BJ (cell line): ENCODE results near the gene HSBP1. TPM values are rescaled to one million over a fixed set of nuclear protein-coding genes. Genes with fewer than 3 reads are reported as not detected.

Experiments used
- CTCF ChIA-PET: fragments of 350-600 bp; formaldehyde crosslinking; extraction: SDS; loops from one replicate; lab custom pipeline; 2021; ENCODE audit warnings: antibody characterized with exemption, inconsistent platforms; lab: Yijun Ruan, JAX
- POLR2A ChIA-PET: fragments of 300-600 bp; sonication (Branson Sonifier 250); formaldehyde crosslinking; extraction: SDS; loops from one replicate; lab custom pipeline; 2021; ENCODE audit warnings: antibody characterized with exemption; lab: Charles Lee
- DNase-seq: peaks from one replicate; pipeline ENCODE4 v3.0.0-alpha.2; 2011; ENCODE audit warnings: low read depth
- H3K27me3 ChIP-seq: 2 replicates; pipeline ENCODE4 v1.6.0; 2011; ENCODE audit warnings: low read length; ENCODE audit not compliant: control insufficient read depth, insufficient read depth
- H3K36me3 ChIP-seq: 2 replicates; pipeline ENCODE4 v1.5.1; 2011; ENCODE audit warnings: low read length; ENCODE audit not compliant: control insufficient read depth, insufficient read depth
- H3K4me3 ChIP-seq: 2 replicates; pipeline ENCODE4 v1.5.1; 2011; ENCODE audit warnings: low read depth, mild to moderate bottlenecking, control low read depth, low read length
- polyA minus RNA-seq: library from RNA; depleted of rRNA, polyadenylated mRNA; stranded (reverse); fragments of >200 nt; gene quantifications from 2 replicates; pipeline ENCODE4 v1.2.3, GENCODE V29; 2011; rRNA and poly(A)+ RNA removed
- polyA plus RNA-seq: library from polyadenylated mRNA; depleted of rRNA; stranded (reverse); fragments of >200 nt; gene quantifications from 2 replicates; pipeline ENCODE4 v1.2.3, GENCODE V29; 2011; rRNA removed
- TF ChIP-seq, protein P1 (sequence below): IDR thresholded peaks from 2 replicates; pipeline ENCODE4 v1.5.1; 2011; ENCODE audit warnings: low read depth, mild to moderate bottlenecking, control low read depth, inconsistent platforms, low read length, moderate library complexity; ENCODE audit not compliant: insufficient read depth

HSBP1 gene
- 165 and 217 TPM in 2 replicates for polyA plus RNA-seq
- polyA minus RNA-seq: 17.9 and 28.8 TPM in 2 replicates

- POLR2A ChIA-PET: no interaction called here
- peak; percentile 47 for DNase-seq
- CTCF ChIA-PET: interaction anchor here (1.3 kb wide), 1 partner anchor 19 kb away, joined by 3 read pairs; no protein-coding TSS in a partner anchor
- Histone ChIP-seq H3K27me3 (no peaks in the 10 kb centered on the region), H3K36me3 (peaks cover 4% of the 10 kb centered on the region), H3K4me3 (peak within 1 kb of the TSS; percentile 74)
- TF ChIP-seq, protein P1, sequence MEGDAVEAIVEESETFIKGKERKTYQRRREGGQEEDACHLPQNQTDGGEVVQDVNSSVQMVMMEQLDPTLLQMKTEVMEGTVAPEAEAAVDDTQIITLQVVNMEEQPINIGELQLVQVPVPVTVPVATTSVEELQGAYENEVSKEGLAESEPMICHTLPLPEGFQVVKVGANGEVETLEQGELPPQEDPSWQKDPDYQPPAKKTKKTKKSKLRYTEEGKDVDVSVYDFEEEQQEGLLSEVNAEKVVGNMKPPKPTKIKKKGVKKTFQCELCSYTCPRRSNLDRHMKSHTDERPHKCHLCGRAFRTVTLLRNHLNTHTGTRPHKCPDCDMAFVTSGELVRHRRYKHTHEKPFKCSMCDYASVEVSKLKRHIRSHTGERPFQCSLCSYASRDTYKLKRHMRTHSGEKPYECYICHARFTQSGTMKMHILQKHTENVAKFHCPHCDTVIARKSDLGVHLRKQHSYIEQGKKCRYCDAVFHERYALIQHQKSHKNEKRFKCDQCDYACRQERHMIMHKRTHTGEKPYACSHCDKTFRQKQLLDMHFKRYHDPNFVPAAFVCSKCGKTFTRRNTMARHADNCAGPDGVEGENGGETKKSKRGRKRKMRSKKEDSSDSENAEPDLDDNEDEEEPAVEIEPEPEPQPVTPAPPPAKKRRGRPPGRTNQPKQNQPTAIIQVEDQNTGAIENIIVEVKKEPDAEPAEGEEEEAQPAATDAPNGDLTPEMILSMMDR: no peak
These were observed at the start of gene HSBP1 for GRCh38 chr16:83807710-83808572. Gene HSBP1 (plus strand): TSS chr16:83807978. CDS start chr16:83808077, 99 bp downstream.

DNA sequence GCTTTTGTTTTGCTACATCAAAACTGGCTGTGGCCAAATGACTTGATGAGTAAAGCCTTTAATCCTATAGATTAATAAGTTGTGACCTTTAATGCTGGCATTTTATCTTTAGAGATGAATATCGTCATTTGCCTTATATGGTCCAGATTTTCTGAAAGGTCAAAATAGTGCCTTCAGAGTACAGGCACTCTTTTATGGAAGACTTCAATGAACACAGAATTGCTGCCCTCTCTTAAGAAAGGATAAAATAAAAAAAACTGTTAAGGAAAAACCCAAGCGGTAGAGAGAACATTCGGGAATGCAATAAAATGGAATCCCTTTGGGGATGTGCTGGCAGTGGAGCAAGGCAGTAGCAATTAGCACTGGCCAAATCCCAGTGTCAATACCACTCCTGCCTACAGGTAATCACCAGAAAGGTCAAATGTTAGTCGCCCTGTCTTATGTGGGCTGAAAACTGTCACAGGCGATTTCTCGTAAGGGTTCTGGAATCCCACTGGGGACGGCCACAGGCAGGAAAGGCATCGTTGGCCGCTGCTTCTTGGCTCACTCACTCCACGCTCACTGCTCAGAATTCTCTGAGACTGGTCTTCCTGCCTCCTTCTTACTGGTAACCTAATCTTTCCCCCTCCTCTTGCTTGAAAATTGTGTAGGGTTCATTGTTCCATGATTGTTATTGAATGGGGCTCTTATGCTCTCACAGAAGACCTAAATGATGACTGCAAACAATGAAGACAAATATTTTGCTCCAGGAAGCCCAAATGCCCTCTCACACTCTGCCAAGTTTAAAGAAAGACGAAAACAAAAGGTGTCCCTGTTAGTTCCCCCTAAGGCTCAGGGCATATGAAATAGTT is 45.4 kb upstream of the HSBP1 start:
- no peak for DNase-seq
- Histone ChIP-seq H3K4me3 (no peak overlapping the region), H3K36me3 (no peaks in the 10 kb centered on the region), H3K27me3 (no peaks in the 10 kb centered on the region)
- ChIA-PET CTCF (no interaction called here), POLR2A (no interaction called here)
- TF ChIP-seq, protein P1: no peak

GRCh38 chr16:83762992-83763358 is 44.8 kb upstream of the HSBP1 start:
- TF ChIP-seq, protein P1: no peak
- CTCF ChIA-PET: no interaction called here

DNA sequence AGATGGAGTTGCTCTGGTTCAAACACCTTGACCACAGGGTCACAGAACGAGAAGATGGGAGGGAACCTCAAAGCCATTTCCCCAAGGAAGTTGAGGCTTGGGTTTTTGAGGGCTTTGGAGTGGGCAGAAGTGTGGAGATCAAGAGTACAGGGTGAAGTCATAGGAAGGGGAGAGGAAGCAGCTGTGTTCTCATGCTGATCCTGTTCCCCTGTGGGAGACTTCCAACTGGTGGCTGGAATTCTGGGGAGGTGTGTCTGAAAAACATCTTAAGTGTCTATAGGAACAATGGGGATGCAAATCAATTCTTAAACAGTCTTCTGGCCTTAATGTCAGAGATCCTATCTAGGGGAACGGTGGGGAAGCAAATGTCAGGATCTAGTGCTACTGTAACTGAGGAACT is 38.8 kb upstream of the HSBP1 start:
- H3K27me3 ChIP-seq: no peaks in the 10 kb centered on the region
- TF ChIP-seq, protein P1: no peak
- no peak overlapping the region for H3K4me3 ChIP-seq
- DNase-seq: no peak
- POLR2A ChIA-PET: no interaction called here
- H3K36me3 ChIP-seq: no peaks in the 10 kb centered on the region
- CTCF ChIA-PET: no interaction called here

More at GRCh38 chr16:83762992-83763358, 44.8 kb upstream of the HSBP1 start:
- POLR2A ChIA-PET: no interaction called here
- no peak for DNase-seq
- no peaks in the 10 kb centered on the region for H3K27me3 ChIP-seq
- no peak overlapping the region for H3K4me3 ChIP-seq
- H3K36me3 ChIP-seq: no peaks in the 10 kb centered on the region

- CTCF ChIA-PET: no interaction called here
- no peaks in the 10 kb centered on the region for H3K36me3 ChIP-seq
- TF ChIP-seq, protein P1: no peak
- H3K4me3 ChIP-seq: no peak overlapping the region
- H3K27me3 ChIP-seq: no peaks in the 10 kb centered on the region
- DNase-seq: no peak
- POLR2A ChIA-PET: no interaction called here
These were observed 38.3 kb upstream of the HSBP1 start for GRCh38 chr16:83769397-83770008.
